Measurements from ENCODE around the gene DNAJC12.

DNA sequence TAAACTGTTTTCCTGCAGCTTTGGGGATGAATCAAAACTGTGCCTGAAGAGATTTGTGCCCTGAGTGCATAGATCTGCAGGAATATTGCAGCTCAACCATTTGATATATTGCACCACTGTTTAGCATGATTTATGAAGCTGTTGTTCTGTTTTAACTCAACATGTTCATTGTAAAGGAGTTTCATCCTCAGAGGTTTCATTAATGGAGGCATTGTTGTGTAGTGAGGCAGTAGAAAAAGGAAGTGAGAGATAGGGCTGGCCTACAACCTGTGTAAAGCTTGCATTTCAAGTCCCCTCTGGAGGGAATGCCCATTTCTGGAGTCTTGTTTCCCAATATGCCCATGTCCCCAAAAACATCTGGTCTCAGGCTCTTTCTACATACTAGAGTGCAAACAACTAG lies 67.5 kb downstream of the DNAJC12 start:
- TF ChIP-seq ARNT (IDR thresholded peaks at IDR 0.05) (no peak), SUZ12 (IDR thresholded peaks at IDR 0.05) (no peak), FOXA1 (IDR thresholded peaks at IDR 0.05) (no peak), HDGF (IDR thresholded peaks at IDR 0.05; ENCODE audit: borderline replicate concordance) (no peak), BHLHE40 (IDR thresholded peaks at IDR 0.05; ENCODE audit: borderline replicate concordance) (no peak), FOXM1 (IDR thresholded peaks at IDR 0.05; ENCODE audit: borderline replicate concordance) (no peak), L3MBTL2 (conservative IDR thresholded peaks at IDR 0.05) (no peak), SP1 (IDR thresholded peaks at IDR 0.05) (no peak), ELF4 (IDR thresholded peaks at IDR 0.05) (no peak), NFRKB (IDR thresholded peaks at IDR 0.05) (no peak), ZNF384 (IDR thresholded peaks at IDR 0.05) (no peak), TARDBP (IDR thresholded peaks at IDR 0.05) (no peak), LEF1 (IDR thresholded peaks at IDR 0.05; ENCODE audit: borderline replicate concordance) (no peak)

Measured in HEK293T (cell line).